NCI-H146 (cell line): ENCODE data around the gene NUMBL.
"Not testable (repeated sequence)": the region's sequence is repeated elsewhere in the genome, so short reads cannot be mapped to it uniquely, and the experiment has no call there.

Experiments
- DNase-seq: peaks from one replicate; lab custom pipeline; 2025; lab: John Stamatoyannopoulos, UW

Gene NUMBL

DNA sequence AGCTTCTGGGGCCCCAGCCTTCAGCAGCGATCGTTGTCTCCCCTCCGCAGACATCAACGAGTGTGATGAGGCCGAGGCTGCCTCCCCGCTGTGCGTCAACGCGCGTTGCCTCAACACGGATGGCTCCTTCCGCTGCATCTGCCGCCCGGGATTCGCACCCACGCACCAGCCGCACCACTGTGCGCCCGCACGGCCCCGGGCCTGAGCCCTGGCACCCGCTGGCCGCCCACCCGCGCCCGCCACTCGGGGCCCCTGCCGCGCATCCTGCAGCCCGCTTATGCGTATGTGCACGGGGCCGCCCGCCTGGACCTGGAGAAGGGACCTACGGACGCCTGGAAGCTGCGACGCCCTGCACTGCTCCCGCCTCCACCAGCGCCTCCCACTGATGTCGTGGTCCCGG is 61.1 kb downstream of the NUMBL start:
- no peak for DNase-seq

- no peak for DNase-seq
These were observed 62.8 kb downstream of the NUMBL start for GRCh38 chr19:40627486-40628279.

DNA sequence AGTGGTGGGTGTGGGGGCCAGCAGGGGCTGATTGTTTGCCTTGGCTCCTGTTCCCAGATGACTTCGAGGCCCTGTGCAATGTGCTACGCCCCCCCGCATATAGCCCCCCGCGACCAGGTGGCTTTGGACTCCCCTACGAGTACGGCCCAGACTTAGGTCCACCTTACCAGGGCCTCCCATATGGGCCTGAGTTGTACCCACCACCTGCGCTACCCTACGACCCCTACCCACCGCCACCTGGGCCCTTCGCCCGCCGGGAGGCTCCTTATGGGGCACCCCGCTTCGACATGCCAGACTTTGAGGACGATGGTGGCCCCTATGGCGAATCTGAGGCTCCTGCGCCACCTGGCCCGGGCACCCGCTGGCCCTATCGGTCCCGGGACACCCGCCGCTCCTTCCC is 63.5 kb downstream of the NUMBL start:
- DNase-seq: no peak

- DNase-seq: no peak
These were observed 64.9 kb downstream of the NUMBL start for GRCh38 chr19:40625406-40626120.

- not testable (repeated sequence) for DNase-seq
These were observed 65.9 kb downstream of the NUMBL start for GRCh38 chr19:40624369-40625153.

- DNase-seq: peak; percentile 96
These were observed 66.8 kb downstream of the NUMBL start for GRCh38 chr19:40623403-40624251.

DNA sequence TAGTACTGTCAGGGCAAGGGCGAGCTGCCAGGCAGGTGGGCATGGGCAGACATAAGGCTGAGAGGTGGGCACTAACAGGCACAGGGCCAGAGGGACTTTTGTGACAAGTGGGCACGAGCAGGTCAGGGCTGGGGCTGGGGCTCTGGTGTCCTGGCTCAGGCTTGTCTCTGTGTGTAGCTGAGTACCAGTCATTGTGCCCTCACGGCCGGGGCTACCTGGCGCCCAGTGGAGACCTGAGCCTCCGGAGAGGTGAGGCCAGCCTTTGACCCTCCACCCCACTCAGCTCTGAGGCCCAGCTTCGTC is 67.7 kb downstream of the NUMBL start:
- no peak for DNase-seq

- no peak for DNase-seq
These were observed 68.3 kb downstream of the NUMBL start for GRCh38 chr19:40621966-40622772.

DNA sequence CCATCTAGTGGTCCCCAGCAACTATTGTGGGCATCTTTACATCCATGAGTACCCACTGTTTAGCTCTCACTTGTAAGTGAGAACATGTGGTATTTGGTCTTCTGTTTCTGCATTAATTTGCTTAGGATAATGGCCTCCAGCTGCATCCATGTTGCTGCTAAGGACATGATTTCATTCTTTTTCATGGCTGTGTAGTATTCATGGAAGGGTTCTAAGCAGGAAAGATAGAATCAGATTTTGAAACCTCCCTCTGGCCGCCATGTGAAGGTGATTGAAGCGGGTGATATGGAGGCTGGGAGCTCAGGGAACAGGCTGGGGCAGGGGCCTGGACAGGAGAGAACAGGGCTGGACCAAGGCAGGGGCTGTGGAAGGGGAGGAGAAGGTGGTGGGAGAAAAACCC is 69.2 kb downstream of the NUMBL start:
- DNase-seq: no peak

GRCh38 chr19:40620161-40620485 is 70.3 kb downstream of the NUMBL start:
- no peak for DNase-seq

GRCh38 chr19:40619333-40620160 is 70.9 kb downstream of the NUMBL start:
- DNase-seq: no peak

- no peak for DNase-seq
These were observed 72.5 kb downstream of the NUMBL start for GRCh38 chr19:40617961-40618360.

DNA sequence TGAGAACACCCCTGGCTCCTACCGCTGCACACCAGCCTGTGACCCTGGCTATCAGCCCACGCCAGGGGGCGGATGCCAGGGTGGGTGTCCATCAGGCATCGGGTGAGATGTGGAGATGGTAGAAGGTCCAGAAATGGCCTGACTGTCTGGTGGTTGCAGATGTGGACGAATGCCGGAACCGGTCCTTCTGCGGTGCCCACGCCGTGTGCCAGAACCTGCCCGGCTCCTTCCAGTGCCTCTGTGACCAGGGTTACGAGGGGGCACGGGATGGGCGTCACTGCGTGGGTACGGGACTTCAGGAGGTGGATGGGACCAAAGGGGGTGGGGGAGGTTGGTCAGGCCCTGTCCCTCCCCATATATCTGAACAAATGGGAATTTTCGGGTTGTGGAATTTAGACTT is 73.5 kb downstream of the NUMBL start:
- DNase-seq: no peak

DNA sequence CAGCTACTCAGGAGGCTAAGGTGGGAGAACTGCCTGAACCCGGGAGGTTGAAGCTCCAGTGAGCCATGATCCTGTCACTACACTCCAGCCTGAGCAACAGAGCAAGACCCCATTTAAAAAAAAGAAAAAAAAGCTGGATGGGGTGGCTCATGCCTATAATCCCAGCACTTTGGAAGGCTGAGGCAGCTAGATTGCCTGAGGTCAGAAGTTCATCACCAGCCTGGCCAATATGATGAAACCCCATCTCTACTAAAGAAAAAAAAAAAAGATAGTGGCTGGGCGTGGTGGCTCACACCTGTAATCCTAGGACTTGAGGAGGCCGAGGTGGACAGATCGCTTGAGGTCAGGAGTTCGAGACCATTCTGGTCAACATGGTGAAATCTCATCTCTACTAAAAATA is 74.3 kb downstream of the NUMBL start:
- DNase-seq: no peak
